Activated CD4-positive, alpha-beta T cell treated with anti-CD3 and anti-CD28 coated beads, Interleukin-2, amount 50 U/mL, for 16 hours (primary cell): ENCODE results near the gene CPED1.

Experiments
- DNase-seq: peaks from one replicate; pipeline ENCODE4 v3.0.0-alpha.2; 2020

CPED1 gene

GRCh38 chr7:121334875-121335648 is 346.6 kb downstream of the CPED1 start:
- DNase-seq: no peak

GRCh38 chr7:121336579-121336978 is 348.1 kb downstream of the CPED1 start:
- no peak for DNase-seq

GRCh38 chr7:121337398-121337797 is 348.9 kb downstream of the CPED1 start:
- no peak for DNase-seq

GRCh38 chr7:121339082-121339481 is 350.6 kb downstream of the CPED1 start:
- peak; percentile 15 for DNase-seq

GRCh38 chr7:121341933-121342332 is 353.4 kb downstream of the CPED1 start:
- DNase-seq: no peak

- no peak for DNase-seq
These were observed 354.1 kb downstream of the CPED1 start for GRCh38 chr7:121342631-121343030.

GRCh38 chr7:121343302-121343701 is 354.8 kb downstream of the CPED1 start:
- DNase-seq: no peak

GRCh38 chr7:121344093-121344492 is 355.6 kb downstream of the CPED1 start:
- DNase-seq: no peak

GRCh38 chr7:121344497-121344896 is 356.0 kb downstream of the CPED1 start:
- DNase-seq: no peak
